H1 (cell line): ENCODE results near the gene C1S. TPM values are rescaled to one million over a fixed set of nuclear protein-coding genes. Genes with fewer than 3 reads are reported as not detected.

ENCODE experiments used
- CHD7 ChIP-seq: fragments of 300-600 bp; sonication (generic); IDR thresholded peaks from 2 replicates; pipeline ENCODE4 v1.7.1; 2012; ENCODE audit warnings: low read length, moderate library complexity, mild to moderate bottlenecking, inconsistent platforms; ENCODE audit not compliant: insufficient replicate concordance
- KDM4A ChIP-seq: IDR thresholded peaks from one replicate; pipeline ENCODE4 v1.7.1; 2012; ENCODE audit warnings: low read depth, mild to moderate bottlenecking, moderate library complexity, low read length, inconsistent platforms; ENCODE audit not compliant: severe bottlenecking
- polyA plus RNA-seq, 7 experiments: library from polyadenylated mRNA; depleted of rRNA in 3 of 7; stranded (reverse) in 5 of 7; unstranded in 2 of 7; fragments of >200 nt in 5 of 7; fragments of 200-250 nt in 2 of 7; gene quantifications; 1 replicate in 5 of 7; 2 replicates in 1 of 7; 4 replicates in 1 of 7; pipeline versions ENCODE4 v1.2.1 to v1.2.3, GENCODE V29; 2011 to 2013; ENCODE audit warnings: missing spikeins in 2 of 7, mixed read lengths in 2 of 7
- total RNA-seq: library from RNA; stranded (reverse); fragmentation: NEBNext Ultra II Directional; extraction: Animal tissue kit (Norgen Biotek cat#: 25700); gene quantifications from 2 replicates; pipeline ENCODE4 v1.2.1, GENCODE V29; 2021

Gene C1S
- total and polyA plus RNA-seq, 2 of the 8 experiments (the other 6 are each of a cell fraction or from before 2014, with no cell fraction given): 4.4 to 7.3 TPM

GRCh38 chr12:7045913-7046312 is 14.6 kb upstream of the C1S start (continued):
- TF ChIP-seq CHD7 (no peak), KDM4A (no peak)
